Neural progenitor cell (in vitro differentiated cells): ENCODE results near the gene SH3GLB1.

Experiments
- CTCF ChIP-seq: fragments of 200-600 bp; sonication (generic); IDR thresholded peaks from 2 replicates; pipeline ENCODE4 v1.5.1; 2017; ENCODE audit warnings: antibody characterized with exemption, mild to moderate bottlenecking
- EZH2 ChIP-seq: fragments of 200-600 bp; sonication (generic); IDR thresholded peaks from 2 replicates; pipeline ENCODE4 v1.6.1; 2017; ENCODE audit warnings: antibody characterized with exemption, mild to moderate bottlenecking, moderate library complexity

DNA sequence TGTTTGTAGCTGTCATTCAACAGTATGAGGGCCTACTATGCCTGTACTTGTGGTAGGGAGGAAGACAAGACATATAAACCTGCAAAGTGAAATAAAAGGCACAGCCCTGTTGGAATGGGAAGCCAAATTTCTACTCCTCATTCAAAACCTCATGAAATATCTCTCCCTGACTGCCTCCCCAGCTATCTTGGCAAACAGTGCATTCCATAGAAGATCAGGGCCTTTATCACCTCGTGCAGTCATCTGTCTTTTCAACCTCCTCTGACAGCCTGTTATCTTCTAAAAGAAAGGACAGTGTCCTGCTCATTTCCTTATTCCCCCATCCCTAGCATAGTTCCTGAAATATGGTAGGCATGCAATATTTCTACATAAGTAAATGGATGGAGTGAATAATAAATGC lies 71.0 kb downstream of the SH3GLB1 start:
- TF ChIP-seq CTCF (no peak), EZH2 (no peak)
